GM19372 (cell line): ENCODE measurements around the gene PTPRJ.
"Not testable (repeated sequence)": the region's sequence is repeated elsewhere in the genome, so short reads cannot be mapped to it uniquely, and the experiment has no call there.

ENCODE experiments used
- ATAC-seq: cut with Tn5 transposase; IDR thresholded peaks from one replicate; pipeline ENCODE4 v1.9.1; 2021; ENCODE audit warnings: mild to moderate bottlenecking, low read depth, moderate library complexity; ENCODE audit not compliant: unreplicated experiment

Gene PTPRJ

DNA sequence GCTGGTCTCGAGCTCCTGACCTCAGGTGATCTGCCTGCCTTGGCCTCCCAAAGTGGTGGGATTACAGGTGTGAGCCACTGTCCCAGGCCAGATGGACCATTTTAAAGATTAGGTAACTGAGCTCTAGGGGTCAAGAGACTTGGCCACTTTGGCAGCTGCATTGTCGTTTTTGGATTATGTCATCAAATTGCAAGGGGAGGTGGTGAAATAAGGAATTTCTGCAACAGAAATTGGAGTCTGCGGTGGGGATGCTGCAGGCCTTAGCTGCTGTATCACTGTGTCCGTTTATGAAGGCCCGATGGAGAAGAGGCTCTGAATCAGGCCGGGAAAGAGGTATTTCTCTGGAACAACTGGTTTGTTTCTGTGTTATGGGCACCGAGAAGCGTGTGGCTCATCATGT is 34.6 kb downstream of the PTPRJ start:
- no peak for ATAC-seq

GRCh38 chr11:48017105-48017830 is 36.9 kb downstream of the PTPRJ start:
- ATAC-seq: no peak

GRCh38 chr11:48017831-48018527 is 37.6 kb downstream of the PTPRJ start:
- ATAC-seq: no peak

DNA sequence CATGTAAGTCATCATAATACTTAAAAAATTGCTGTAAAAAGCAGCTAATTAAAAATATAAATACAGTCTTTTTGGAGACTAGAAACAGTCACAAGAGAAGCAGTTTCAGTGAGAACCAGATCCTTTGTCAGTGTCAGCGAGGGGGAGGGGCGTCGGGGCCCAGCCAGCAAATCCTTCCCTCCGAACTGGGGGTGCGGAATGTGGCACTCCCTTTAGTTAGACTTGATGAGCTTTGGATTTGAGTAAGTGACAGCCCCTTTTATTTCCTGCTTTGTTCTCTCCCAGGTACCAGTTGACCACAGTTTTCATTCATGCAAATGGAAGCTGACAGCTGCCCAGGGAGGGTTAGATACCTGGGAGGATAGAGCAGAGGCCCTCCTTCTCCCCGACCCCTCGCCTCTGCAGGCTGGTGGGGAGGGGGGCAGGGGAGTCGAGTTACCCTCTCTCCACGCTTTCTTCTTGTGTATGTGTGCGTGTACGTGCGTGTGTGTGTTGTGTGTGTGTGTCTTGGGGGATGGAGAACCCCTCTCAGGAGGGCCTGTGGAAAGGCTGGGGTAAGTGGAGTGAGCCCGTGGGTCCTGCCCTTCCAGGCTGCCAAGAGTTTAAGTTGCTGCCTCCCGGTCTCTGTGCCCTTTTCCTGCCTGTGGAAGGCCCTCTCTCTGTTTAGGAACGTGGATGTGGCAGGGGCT is 38.3 kb downstream of the PTPRJ start:
- ATAC-seq: no peak

DNA sequence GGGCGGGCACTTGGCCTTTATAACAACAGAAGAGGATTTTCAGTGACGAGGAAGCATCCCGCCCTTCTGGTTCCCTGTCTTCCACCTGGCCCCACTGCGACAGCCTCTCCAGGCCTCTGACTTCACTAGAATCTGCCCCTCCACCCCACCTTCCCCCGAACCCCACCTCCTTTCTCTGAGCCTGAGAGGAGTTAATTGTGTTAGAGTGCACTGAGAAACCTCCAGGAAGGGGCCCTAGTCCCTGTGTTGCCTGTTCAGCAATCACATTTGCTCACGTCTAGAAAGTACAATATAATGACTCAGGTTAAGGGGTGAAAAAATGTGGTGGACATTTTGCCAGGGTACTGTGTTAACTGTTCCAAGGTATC is 38.8 kb downstream of the PTPRJ start:
- no peak for ATAC-seq

DNA sequence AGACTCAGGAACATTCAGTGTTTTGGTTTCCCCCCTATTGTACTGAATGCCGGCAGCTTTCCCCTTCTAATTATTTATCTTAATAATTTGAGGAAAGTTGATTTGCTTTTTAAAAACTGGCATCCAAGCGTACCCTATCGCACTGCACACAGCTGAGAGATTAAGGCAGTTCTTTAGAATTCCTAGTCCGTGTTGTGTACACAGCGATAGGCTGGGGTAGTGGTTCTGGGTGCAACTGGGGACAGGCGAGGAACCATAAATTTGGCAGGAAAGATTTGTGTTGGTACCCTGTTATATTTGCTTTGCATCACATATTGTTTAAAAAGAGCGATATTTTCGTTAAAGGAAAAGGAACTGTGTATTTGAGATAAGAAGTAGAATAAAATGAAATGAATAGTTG is 39.2 kb downstream of the PTPRJ start:
- ATAC-seq: no peak

DNA sequence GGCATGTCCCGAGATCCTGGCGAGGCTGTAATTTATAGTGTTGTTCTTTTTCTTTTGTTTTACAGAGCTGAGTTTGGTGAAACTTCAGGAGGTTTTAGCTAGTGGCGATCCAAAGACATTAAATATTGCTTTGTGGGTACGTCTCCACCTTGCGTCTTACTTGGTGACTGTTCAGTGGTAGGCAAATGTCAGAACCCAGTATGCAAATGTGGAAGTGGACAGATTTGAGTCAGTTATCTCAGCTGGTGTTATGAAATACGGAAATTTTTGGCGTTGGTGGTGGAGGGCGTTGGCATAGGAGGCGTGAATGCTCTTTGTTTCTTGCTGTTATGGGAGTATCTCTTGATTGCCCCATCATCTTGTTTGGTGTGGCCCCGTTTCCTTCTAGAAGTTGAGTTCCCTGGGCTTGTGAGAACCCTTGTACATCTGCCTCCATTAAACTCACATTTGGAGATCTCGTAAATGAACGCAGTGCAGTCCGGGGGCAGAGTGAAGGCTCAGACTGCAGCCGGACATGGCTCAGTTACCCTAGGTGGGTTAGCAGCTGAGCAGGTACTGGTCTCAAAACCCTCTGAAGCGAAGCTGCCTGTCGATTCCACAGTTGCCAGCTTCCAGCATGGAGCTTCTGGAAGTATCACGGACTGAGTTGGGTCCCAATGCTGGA is 39.9 kb downstream of the PTPRJ start:
- peak; percentile 88 for ATAC-seq

DNA sequence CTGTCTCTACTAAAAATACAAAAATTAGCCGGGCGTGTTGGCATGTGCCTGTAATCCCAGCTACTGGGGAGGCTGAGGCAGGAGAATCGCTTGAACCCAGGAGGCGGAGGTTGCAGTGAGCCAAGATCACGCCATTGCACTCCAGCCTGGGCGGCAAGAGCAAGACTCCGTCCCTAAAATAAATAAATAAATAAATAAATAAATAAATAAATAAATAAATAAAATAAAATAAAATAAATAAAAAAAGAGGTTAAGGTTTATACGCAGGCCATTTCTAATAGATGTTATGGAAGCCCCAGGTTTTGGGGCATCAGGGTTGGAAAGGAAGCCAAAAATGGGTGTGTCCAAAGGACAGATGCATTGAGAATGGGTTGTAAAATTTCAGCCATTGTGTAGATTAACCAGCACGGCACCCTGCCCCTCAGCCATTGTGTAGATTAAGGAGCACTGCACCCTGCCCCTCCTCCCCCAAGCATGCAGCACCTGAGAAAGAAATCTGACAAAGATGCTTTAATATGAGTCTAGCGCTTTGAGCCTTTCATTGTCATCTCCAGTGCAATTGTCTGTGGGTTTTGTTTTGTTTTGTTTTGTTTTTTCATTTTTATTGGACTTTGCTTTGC is 41.0 kb downstream of the PTPRJ start:
- not testable (repeated sequence) for ATAC-seq

- ATAC-seq: no peak
Measured at GRCh38 chr11:48022445-48022844, 42.1 kb downstream of the PTPRJ start.

DNA sequence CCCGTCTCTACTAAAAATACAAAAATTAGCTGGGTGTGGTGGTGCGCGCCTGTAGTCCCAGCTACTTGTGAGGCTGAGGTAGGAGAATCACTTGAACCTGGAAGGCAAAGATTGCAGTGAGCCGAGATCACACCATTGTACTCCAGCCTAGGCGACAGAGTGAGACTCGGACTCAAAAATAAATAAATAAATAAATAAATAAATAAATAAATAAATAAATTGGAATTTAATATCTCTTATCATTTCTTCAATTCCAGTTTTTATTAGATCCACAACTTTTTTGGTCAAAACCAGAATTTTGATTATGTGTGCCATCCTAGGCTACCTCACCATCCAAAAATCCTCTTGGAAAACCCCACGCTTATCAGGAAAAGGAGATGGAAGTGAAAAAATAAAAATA is 43.2 kb downstream of the PTPRJ start:
- not testable (repeated sequence) for ATAC-seq

- ATAC-seq: no peak
Measured at GRCh38 chr11:48024635-48025071, 44.3 kb downstream of the PTPRJ start.

DNA sequence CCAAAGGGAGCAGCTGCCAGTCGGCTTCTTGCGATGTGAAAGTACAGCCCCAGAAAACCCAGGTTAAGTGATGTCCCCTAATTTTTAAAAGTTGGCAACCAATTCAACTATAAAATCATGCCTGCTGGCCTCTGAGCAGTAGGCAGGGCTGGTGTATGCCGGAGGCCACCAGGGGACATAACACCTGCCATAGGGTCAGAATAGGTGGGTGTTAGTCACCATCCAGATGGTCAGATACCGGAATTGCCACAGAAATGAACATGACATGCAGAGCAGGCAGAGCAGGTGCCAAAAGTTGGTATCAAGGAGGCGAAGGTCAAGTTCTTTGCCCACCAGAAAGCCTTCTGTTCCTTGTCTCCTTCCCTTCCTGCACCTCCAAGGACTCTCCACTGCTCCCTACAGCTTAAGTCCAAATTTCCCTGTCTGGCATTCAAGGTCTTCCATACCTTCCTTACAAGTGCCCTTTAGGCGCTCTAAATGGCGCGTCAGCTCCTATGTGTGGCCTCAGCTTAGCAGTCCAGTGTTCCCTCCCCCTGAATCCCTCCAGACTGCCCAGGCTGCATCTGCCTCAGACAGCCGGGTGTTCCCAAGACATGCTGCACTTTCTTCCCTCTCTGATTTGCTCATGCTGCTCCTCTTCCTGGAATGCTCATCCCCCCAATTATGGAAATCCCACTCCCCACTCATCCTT is 45.1 kb downstream of the PTPRJ start:
- ATAC-seq: no peak

DNA sequence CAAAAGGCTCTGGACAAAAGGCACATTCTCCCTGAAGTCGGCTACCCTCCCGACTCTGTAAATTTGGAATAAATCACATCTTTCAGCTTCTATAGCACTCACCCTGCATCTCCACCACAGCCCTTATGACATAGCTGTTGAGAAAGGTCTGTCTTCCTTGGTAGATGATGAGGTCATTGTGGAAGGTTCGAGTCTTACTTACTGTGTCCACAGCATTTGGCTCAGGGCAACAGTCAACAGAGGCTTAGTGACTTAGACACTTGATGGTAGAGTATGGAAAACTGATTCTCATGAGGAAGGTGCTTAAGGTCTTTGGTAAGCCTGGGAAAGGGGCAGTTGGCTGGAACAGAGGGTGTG is 45.6 kb downstream of the PTPRJ start:
- ATAC-seq: no peak

GRCh38 chr11:48028914-48029680 is 48.7 kb downstream of the PTPRJ start:
- no peak for ATAC-seq

DNA sequence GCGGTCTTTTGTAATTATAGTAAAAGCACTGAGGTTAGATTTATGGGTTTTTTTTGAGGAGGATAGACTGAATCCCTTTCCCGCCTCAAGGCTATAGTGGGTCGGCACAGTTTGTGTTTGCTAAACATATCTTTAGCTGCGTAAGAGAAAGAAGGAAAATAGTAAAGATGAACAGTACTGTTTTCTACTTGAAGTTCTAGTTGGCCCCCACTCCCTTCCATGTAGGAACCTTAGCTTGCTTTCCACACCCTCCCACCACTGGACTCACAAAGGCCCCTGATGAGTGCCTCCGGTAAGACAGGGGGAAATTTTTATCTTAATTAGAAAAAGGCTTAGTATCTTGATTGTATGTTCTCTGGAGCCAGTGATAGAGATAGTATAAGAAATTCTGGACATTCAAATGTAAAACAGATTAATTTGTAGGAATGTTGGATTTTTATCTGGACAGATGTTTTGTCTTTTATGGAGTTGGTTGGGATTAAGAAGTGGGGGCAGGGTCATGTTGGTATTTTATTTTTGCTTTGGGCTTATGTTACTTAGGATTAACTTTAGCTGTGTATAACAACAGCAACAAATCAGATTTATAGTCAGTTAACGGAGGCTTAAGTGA is 49.4 kb downstream of the PTPRJ start:
- no peak for ATAC-seq

GRCh38 chr11:48031602-48032001 is 51.2 kb downstream of the PTPRJ start:
- ATAC-seq: no peak

DNA sequence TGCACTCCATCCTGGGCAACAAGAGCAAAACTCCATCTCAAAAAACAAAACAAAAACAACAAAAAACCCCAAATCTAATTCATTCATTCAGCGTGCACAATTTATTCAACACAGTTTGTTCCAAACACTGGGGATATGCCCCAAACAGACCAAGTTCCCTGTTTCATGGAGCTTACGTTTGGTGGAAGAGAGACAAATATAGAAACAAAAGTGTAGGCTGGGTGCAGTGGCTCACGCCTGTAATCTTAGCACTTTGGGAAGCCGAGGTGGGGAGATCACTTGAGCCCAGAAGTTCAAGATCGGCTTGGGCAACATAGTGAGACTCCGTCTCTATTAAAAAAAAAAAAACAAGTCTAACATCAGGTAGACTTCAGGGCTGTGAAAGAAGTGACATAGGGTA is 52.4 kb downstream of the PTPRJ start:
- ATAC-seq: no peak

- no peak for ATAC-seq
Measured at GRCh38 chr11:48033918-48034341, 53.6 kb downstream of the PTPRJ start.
